GM23338 (cell line): ENCODE data around the gene FBXW4. TPM values are rescaled to one million over a fixed set of nuclear protein-coding genes. Genes with fewer than 3 reads are reported as not detected.
A peak's percentile ranks its signal among the peaks of the same experiment; 100 is the strongest.

Source experiments
- ATAC-seq: fragments of 200-7000 bp; cut with Tn5 transposase; 3 replicates; pipeline ENCODE4 v1.9.1; 2020
- DNase-seq: peaks from one replicate; pipeline ENCODE4 v3.0.0-alpha.2; 2015; ENCODE audit warnings: low spot score
- H2AFZ ChIP-seq: fragments of 200-600 bp; sonication (generic); 2 replicates; pipeline ENCODE4 v1.8.0; 2016; ENCODE audit warnings: antibody characterized with exemption, mild to moderate bottlenecking, moderate library complexity
- H3F3A ChIP-seq: fragments of 200-600 bp; sonication (generic); replicated peaks from 2 replicates; pipeline ENCODE4 v1.8.0; 2017; ENCODE audit warnings: antibody characterized with exemption, mixed run types, low read depth
- H3K27ac ChIP-seq: fragments of 200-600 bp; sonication (generic); 2 replicates; pipeline ENCODE4 v1.6.1; 2016; ENCODE audit warnings: low read depth
- H3K27me3 ChIP-seq: fragments of 200-600 bp; sonication (generic); 2 replicates; pipeline ENCODE4 v1.8.0; 2016; ENCODE audit warnings: mild to moderate bottlenecking, mixed run types, moderate library complexity; ENCODE audit not compliant: insufficient read depth
- H3K36me3 ChIP-seq: fragments of 200-600 bp; sonication (generic); 2 replicates; pipeline ENCODE4 v1.8.0; 2016; ENCODE audit warnings: mild to moderate bottlenecking; ENCODE audit not compliant: insufficient read depth
- H3K4me1 ChIP-seq: fragments of 200-600 bp; sonication (generic); 2 replicates; pipeline ENCODE4 v1.8.0; 2016; ENCODE audit warnings: mild to moderate bottlenecking, moderate library complexity; ENCODE audit not compliant: insufficient read depth
- H3K4me2 ChIP-seq: fragments of 200-600 bp; sonication (generic); 2 replicates; pipeline ENCODE4 v1.7.1; 2017; ENCODE audit warnings: mixed run types
- H3K4me3 ChIP-seq: fragments of 200-600 bp; sonication (generic); 2 replicates; pipeline ENCODE4 v1.6.1; 2016; ENCODE audit warnings: mixed run types
- H3K79me2 ChIP-seq: fragments of 200-600 bp; sonication (generic); replicated peaks from 2 replicates; pipeline ENCODE4 v1.8.0; 2017; ENCODE audit warnings: mild to moderate bottlenecking; ENCODE audit not compliant: insufficient read depth
- H3K9me2 ChIP-seq: fragments of 200-600 bp; sonication (generic); 2 replicates; pipeline ENCODE4 v1.8.0; 2017; ENCODE audit not compliant: insufficient read depth
- H4K20me1 ChIP-seq: fragments of 200-600 bp; sonication (generic); replicated peaks from 2 replicates; pipeline ENCODE4 v1.8.0; 2017; ENCODE audit warnings: mild to moderate bottlenecking; ENCODE audit not compliant: insufficient read depth
- H3K27ac Mint-ChIP-seq: 2 replicates; pipeline ENCODE4 v1.8.0; 2020; ENCODE audit warnings: inconsistent platforms, mild to moderate bottlenecking, moderate library complexity, mixed read lengths
- H3K27me3 Mint-ChIP-seq: 3 replicates; pipeline ENCODE4 v1.8.0; 2022; ENCODE audit warnings: low read depth, mild to moderate bottlenecking, moderate library complexity, mixed read lengths, inconsistent platforms; ENCODE audit not compliant: insufficient read depth, poor library complexity
- H3K36me3 Mint-ChIP-seq: 3 replicates; pipeline ENCODE4 v1.8.0; 2021; ENCODE audit warnings: low read depth, mild to moderate bottlenecking, inconsistent platforms, moderate library complexity, mixed read lengths
- H3K4me1 Mint-ChIP-seq: 3 replicates; pipeline ENCODE4 v1.8.0; 2020; ENCODE audit warnings: mild to moderate bottlenecking, inconsistent platforms, mixed read lengths
- H3K4me3 Mint-ChIP-seq: 3 replicates; pipeline ENCODE4 v1.8.0; 2021; ENCODE audit warnings: moderate library complexity, mild to moderate bottlenecking, inconsistent platforms, mixed read lengths
- H3K9me3 Mint-ChIP-seq: 3 replicates; pipeline ENCODE4 v1.8.0; 2020; ENCODE audit warnings: moderate library complexity, mild to moderate bottlenecking, inconsistent platforms, mixed read lengths
- CREB1 ChIP-seq: fragments of 250-450 bp; sonication (Bioruptor Pico); IDR thresholded peaks from 2 replicates; pipeline ENCODE4 v1.5.0; 2020; ENCODE audit warnings: low read depth, mild to moderate bottlenecking, moderate library complexity
- EZH2phosphoT487 ChIP-seq: fragments of 200-600 bp; sonication (generic); IDR thresholded peaks from one replicate; pipeline ENCODE4 v1.8.1; 2018; ENCODE audit warnings: antibody characterized with exemption; ENCODE audit not compliant: unreplicated experiment
- POLR2AphosphoS5 ChIP-seq: IDR thresholded peaks from 2 replicates; pipeline ENCODE4 v1.6.1; 2016; ENCODE audit warnings: antibody characterized with exemption, low read depth
- REST ChIP-seq: IDR thresholded peaks from one replicate; pipeline ENCODE4 v1.6.1; 2018; ENCODE audit warnings: antibody characterized with exemption; ENCODE audit not compliant: unreplicated experiment
- ZNF114 ChIP-seq: fragments of 250-450 bp; sonication (Bioruptor Pico); IDR thresholded peaks from 2 replicates; pipeline ENCODE4 v1.5.0; 2020; ENCODE audit warnings: mild to moderate bottlenecking, moderate library complexity
- ZNF331 ChIP-seq: fragments of 250-450 bp; sonication (Bioruptor Pico); IDR thresholded peaks from 2 replicates; pipeline ENCODE4 v1.5.0; 2020; ENCODE audit warnings: low read depth, mild to moderate bottlenecking, moderate library complexity
- polyA plus RNA-seq: library from polyadenylated mRNA; unstranded; fragments of >200 nt; fragmentation: Nextera tagmentation; extraction: Ambion mirVana; gene quantifications from 2 replicates; pipeline ENCODE4 v1.2.1, GENCODE V29; 2016
- total RNA-seq: library from RNA; depleted of rRNA; stranded (reverse); fragments of >200 nt; shearing (Covaris generic); gene quantifications from 2 replicates; pipeline ENCODE4 v1.2.3, GENCODE V29; 2014

FBXW4 gene
- total and polyA plus RNA-seq, 2 experiments from 2014 or later, result 8.0 to 18.6 TPM

GRCh38 chr10:101695404-101695890 is 477 bp upstream of the FBXW4 start:
- Mint-ChIP-seq H3K27ac (peak overlapping the region; percentile 59; the same call in 1 of the 2 replicates), H3K36me3 (no peaks in the 10 kb centered on the region), H3K9me3 (no peaks in the 10 kb centered on the region), H3K27me3 (peaks cover 9% of the 10 kb centered on the region), H3K4me1 (peaks cover 25% of the 10 kb centered on the region), H3K4me3 (peak overlapping the region; percentile 76)
- peak overlapping the region; percentile 92 for H3K4me2 ChIP-seq
- peak overlapping the region; percentile 97 for H2AFZ ChIP-seq
- H3K27ac ChIP-seq, result no peak overlapping the region
- TF ChIP-seq CREB1 (CRISPR knock-in tag) (no peak), POLR2AphosphoS5 (no peak), EZH2phosphoT487 (no peak), ZNF331 (CRISPR knock-in tag) (no peak), REST (no peak)
- ATAC-seq, result no peak
- no peaks in the 10 kb centered on the region for H3K36me3 ChIP-seq
- no peaks in the 10 kb centered on the region; the same call in 1 of the 2 replicates for H4K20me1 ChIP-seq
- peaks cover 33% of the 10 kb centered on the region; the same call in 1 of the 2 replicates for H3K79me2 ChIP-seq
- peak overlapping the region; percentile 82 for H3K4me3 ChIP-seq
- H3K27me3 ChIP-seq, result no peaks in the 10 kb centered on the region
- H3F3A ChIP-seq, result peaks cover 10% of the 10 kb centered on the region; the same call in 1 of the 2 replicates
- H3K4me1 ChIP-seq, result peaks cover 18% of the 10 kb centered on the region; the same call in 1 of the 2 replicates
- DNase-seq, result no peak
- H3K9me2 ChIP-seq, result peaks cover 3% of the 10 kb centered on the region; the same call in 1 of the 2 replicates

DNA sequence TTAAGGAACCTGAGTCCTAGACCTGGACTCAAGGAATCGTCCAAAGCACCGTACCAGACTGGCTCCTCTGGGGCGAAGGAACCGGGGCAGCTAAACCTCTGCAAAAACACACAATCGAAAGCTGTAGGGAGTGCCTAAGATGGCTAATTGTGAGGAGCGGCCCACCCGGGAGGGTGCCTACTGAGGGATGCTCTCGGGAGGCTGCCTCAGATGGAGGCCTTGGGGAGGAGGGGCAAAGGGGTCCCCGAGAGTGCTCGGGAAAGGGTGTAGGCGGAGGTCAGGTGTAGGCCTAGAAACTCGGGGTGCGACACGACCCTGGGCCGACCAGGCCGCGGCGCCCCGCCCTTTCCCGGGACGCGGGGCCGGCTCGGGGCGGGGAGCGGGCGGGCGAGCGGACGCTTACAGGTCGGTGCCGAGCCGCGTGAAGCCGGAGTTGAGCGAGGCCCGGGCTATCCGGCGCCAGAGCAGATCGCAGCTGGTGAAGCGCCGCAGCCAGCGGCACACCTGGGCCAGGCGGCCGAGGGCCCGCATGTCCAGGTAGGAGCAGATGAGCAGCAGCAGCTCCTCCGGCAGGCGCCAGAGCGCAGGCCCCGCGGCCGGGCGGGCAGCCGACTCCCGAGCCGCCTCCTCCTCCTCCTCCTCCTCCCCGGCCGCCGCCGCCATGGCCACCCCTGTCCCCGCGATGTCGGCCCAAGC is 844 bp downstream of the FBXW4 start:
- peaks cover 37% of the 10 kb centered on the region for H3K4me1 Mint-ChIP-seq
- Histone ChIP-seq H3K27me3 (no peaks in the 10 kb centered on the region), H3K4me2 (peak overlapping the region; percentile 92), H3K4me1 (peaks cover 22% of the 10 kb centered on the region), H4K20me1 (no peaks in the 10 kb centered on the region; the same call in 1 of the 2 replicates), H3K36me3 (no peaks in the 10 kb centered on the region), H3K4me3 (peak overlapping the region; percentile 82), H3K27ac (peak overlapping the region; percentile 96), H3K9me2 (peaks cover 3% of the 10 kb centered on the region; the same call in 1 of the 2 replicates), H2AFZ (peak overlapping the region; percentile 89), H3K79me2 (peaks cover 33% of the 10 kb centered on the region; the same call in 1 of the 2 replicates), H3F3A (0 out of 2 replicates have a peak, but pooled peaks cover 10% of the 10 kb centered on the region)
- no peaks in the 10 kb centered on the region for H3K9me3 Mint-ChIP-seq
- H3K27me3 Mint-ChIP-seq, result peaks cover 9% of the 10 kb centered on the region
- H3K27ac Mint-ChIP-seq, result peak overlapping the region; percentile 97
- peak; percentile 85 for ATAC-seq
- peak; percentile 79 for DNase-seq
- no peaks in the 10 kb centered on the region for H3K36me3 Mint-ChIP-seq
- H3K4me3 Mint-ChIP-seq, result peak overlapping the region; percentile 89
- TF ChIP-seq ZNF114 (CRISPR knock-in tag) (no peak), REST (no peak), CREB1 (CRISPR knock-in tag) (0 out of 2 replicates have a peak, but pooled peaks have one; percentile 9)
